ENCODE data around the gene CBLN4. TPM values are rescaled to one million over a fixed set of nuclear protein-coding genes. Genes with fewer than 3 reads are reported as not detected.

Gene CBLN4
- total and polyA plus RNA-seq, 12 donors = 5.0 to 35.5 (median 14.1) TPM

DNA sequence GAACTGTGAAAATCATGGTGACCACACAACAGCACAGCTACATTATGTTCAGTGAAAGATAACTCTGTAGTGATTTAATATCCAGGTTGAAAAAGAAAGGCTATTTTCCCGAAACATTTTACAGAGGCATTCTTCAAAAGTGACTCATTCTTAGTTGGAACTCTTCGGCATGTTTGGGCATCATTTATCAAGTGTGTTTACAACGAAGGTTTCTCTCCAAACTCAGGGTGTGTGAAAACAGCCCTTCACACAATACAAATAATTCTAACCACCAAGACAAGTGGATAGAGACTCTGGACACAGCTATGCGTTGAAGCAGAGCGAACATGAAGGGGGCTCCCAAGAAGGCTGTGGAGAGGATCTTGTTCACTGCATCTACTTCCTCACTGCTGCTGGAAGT, 57.6 kb downstream of the CBLN4 start:
- TF ChIP-seq, protein P1, sequence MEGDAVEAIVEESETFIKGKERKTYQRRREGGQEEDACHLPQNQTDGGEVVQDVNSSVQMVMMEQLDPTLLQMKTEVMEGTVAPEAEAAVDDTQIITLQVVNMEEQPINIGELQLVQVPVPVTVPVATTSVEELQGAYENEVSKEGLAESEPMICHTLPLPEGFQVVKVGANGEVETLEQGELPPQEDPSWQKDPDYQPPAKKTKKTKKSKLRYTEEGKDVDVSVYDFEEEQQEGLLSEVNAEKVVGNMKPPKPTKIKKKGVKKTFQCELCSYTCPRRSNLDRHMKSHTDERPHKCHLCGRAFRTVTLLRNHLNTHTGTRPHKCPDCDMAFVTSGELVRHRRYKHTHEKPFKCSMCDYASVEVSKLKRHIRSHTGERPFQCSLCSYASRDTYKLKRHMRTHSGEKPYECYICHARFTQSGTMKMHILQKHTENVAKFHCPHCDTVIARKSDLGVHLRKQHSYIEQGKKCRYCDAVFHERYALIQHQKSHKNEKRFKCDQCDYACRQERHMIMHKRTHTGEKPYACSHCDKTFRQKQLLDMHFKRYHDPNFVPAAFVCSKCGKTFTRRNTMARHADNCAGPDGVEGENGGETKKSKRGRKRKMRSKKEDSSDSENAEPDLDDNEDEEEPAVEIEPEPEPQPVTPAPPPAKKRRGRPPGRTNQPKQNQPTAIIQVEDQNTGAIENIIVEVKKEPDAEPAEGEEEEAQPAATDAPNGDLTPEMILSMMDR (IDR thresholded peaks at IDR 0.05) = no peak
- no peak for TF ChIP-seq POLR2A (IDR thresholded peaks at IDR 0.05)

More for the DNA sequence above, 57.6 kb downstream of the CBLN4 start:
- Histone ChIP-seq H3K4me3 (no peak overlapping the region), H3K36me3 (replicated peaks in 1 of 2) (no peaks in the 10 kb centered on the region), H3K27me3 (no peaks in the 10 kb centered on the region), H3K9me3 (replicated peaks in 1 of 3) (no peaks in the 10 kb centered on the region), H3K4me1 (replicated peaks in 1 of 2) (no peaks in the 10 kb centered on the region), H3K27ac (no peak overlapping the region)
- no peak for DNase-seq
- 39 to 48% (median 45%) methylated on average over 5 of the region's 5 CpGs for WGBS, 4 donors
- intact Hi-C loops (cut with DNase I) = no loop called here

Other genes with a start within 250 kb of the CBLN4 start
- gene MC3R, start 243.2 kb upstream of the CBLN4 start, total RNA-seq = not detected
- not detected for gene MC3R, start 243.2 kb upstream of the CBLN4 start, polyA plus RNA-seq

Data from adrenal gland (tissue), 12 donors.